ENCODE results near the gene PLCB3.

Gene PLCB3

DNA sequence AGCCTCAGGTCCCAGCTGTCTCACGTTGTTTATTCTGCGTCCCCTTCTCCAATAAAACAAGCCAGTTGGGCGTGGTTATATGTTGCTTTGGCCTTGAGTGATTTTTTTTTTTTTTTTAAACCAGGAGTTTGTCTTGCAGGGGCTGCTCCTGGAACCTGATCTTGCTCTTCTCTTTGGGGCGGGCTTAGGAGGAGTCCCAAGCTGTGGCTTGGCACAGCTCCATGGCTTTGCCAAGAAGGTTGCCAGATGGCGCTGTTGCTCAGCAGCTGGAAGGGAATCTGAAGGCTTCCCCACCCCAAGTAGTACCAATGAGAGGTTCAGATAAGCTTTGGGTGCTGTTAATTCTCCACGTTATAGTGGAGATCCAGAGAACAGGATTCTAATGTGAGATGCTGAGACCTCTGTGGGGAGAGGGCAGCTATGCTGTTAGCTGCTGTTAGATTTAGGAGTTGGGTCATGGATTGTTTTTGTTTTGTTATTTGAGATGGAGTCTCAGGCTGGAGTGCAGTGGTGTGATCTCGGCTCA is 46.8 kb upstream of the PLCB3 start:
- DNase-seq, result peak; percentile 84
- no peak overlapping the region for H4K8ac ChIP-seq (ENCODE audit: low read depth, low read length)

DNA sequence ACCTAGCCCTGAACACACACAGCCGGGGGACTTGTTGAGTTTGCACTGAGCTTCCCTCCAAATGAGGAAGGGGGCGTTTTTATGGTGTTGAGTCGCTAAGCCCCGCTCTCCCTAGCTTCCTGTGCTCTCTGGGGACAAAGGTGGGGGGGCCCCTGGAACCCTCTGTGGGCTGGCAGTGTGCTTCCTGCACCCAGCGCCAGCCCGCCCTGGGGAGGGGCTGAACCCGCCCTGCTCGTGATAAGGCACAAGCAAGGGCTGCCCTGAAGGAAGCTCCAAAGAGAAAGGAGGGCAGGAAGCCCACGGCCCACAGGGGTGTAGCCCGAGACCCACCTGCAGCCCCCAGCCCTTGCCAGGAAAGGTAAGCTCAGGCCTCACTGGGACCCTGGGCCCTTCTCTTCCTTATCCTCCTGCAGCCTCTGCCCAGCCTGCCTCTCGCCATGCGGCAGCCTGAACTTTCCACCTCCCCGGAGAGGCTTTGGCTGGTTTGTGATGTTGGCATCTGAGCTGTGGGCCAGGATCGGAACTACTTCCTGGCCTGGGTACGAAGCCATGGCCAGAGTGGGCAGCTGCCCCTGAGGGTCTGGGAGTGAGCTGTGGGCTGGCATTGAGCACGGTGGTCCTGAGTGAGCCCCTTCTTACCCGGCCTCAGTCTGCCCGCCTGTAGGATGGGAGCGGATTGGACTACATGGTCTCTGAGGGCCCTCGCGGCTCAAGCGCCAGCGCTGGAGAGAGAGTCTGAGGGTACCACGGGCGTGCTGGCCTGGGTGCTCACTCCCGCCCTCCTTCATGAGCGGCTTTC is 44.7 kb upstream of the PLCB3 start, which contains the start of gene FERMT3:
Gene FERMT3 (plus strand): TSS at position 265 of the 799 bp plus-strand sequence. CDS start 644 bp downstream, outside the sequence.
- Histone ChIP-seq H3K36me3 (ENCODE audit: control insufficient read depth, insufficient read depth, low read length) (peaks cover 20% of the 10 kb centered on the region), H3K27ac (ENCODE audit: low read depth, low read length) (no peak within 1 kb of the TSS)
- WGBS (ENCODE audit: extremely low coverage, insufficient coverage, low lambda C conversion rate), result no CpG with 5 or more reads among the region's 27 CpGs

More for the DNA sequence above, 46.8 kb upstream of the PLCB3 start:
- no CpG with 5 or more reads among the region's 7 CpGs for WGBS (ENCODE audit: extremely low coverage, insufficient coverage, low lambda C conversion rate)
- no peak overlapping the region for H2AK5ac ChIP-seq (ENCODE audit: low read length)
- no peak overlapping the region for H3K4me2 ChIP-seq (ENCODE audit: low read length)
- no peak overlapping the region for H3K23ac ChIP-seq (ENCODE audit: low read length)
- H2BK15ac ChIP-seq (replicated peaks; ENCODE audit: low read depth), result no peak overlapping the region
- no peaks in the 10 kb centered on the region for H3K79me2 ChIP-seq (ENCODE audit: control insufficient read depth, insufficient read depth, low read length)
- H4K5ac ChIP-seq (ENCODE audit: low read length), result no peak overlapping the region
- no peak overlapping the region for H3K4ac ChIP-seq (ENCODE audit: low read depth, low read length)
- H3K4me3 ChIP-seq (ENCODE audit: low read length), result no peak overlapping the region
- H3K18ac ChIP-seq (ENCODE audit: low read length), result no peak overlapping the region
- peaks cover 3% of the 10 kb centered on the region for H3K79me1 ChIP-seq (ENCODE audit: low read length)
- H2BK5ac ChIP-seq (ENCODE audit: low read length), result no peak overlapping the region
- no peaks in the 10 kb centered on the region for H3K27me3 ChIP-seq (ENCODE audit: insufficient read depth, low read length, poor library complexity)
- H3K9ac ChIP-seq (ENCODE audit: low read length), result no peak overlapping the region
- H3K36me3 ChIP-seq (ENCODE audit: control insufficient read depth, insufficient read depth, low read length), result peaks cover 30% of the 10 kb centered on the region
- no peaks in the 10 kb centered on the region for H3K4me1 ChIP-seq (ENCODE audit: control insufficient read depth, low read depth, low read length)
- H3K56ac ChIP-seq (ENCODE audit: low read length), result no peak overlapping the region
- no peak overlapping the region for H3K27ac ChIP-seq (ENCODE audit: low read depth, low read length)
- H2BK120ac ChIP-seq (ENCODE audit: low read depth, low read length), result no peak overlapping the region

GRCh38 chr11:64207256-64208085 is 43.9 kb upstream of the PLCB3 start:
- H3K18ac ChIP-seq (ENCODE audit: low read length), result no peak overlapping the region
- H3K27me3 ChIP-seq (ENCODE audit: insufficient read depth, low read length, poor library complexity), result no peaks in the 10 kb centered on the region
- H4K8ac ChIP-seq (ENCODE audit: low read depth, low read length), result no peak overlapping the region
- no peak overlapping the region for H3K27ac ChIP-seq (ENCODE audit: low read depth, low read length)
- peak overlapping the region; percentile 42 for H3K56ac ChIP-seq (ENCODE audit: low read length)
- no peak overlapping the region for H4K5ac ChIP-seq (ENCODE audit: low read length)
- H3K23ac ChIP-seq (ENCODE audit: low read length), result no peak overlapping the region
- H3K4ac ChIP-seq (ENCODE audit: low read depth, low read length), result no peak overlapping the region
- H3K4me1 ChIP-seq (ENCODE audit: control insufficient read depth, low read depth, low read length), result no peaks in the 10 kb centered on the region
- H3K4me2 ChIP-seq (ENCODE audit: low read length), result no peak overlapping the region
- no peak overlapping the region for H2BK120ac ChIP-seq (ENCODE audit: low read depth, low read length)
- H3K4me3 ChIP-seq (ENCODE audit: low read length), result no peak overlapping the region
- H2AK5ac ChIP-seq (ENCODE audit: low read length), result no peak overlapping the region
- no peak overlapping the region for H2BK15ac ChIP-seq (replicated peaks; ENCODE audit: low read depth)
- H3K9ac ChIP-seq (ENCODE audit: low read length), result no peak overlapping the region
- peaks cover 3% of the 10 kb centered on the region for H3K79me1 ChIP-seq (ENCODE audit: low read length)
- H2BK5ac ChIP-seq (ENCODE audit: low read length), result no peak overlapping the region
- DNase-seq, result peak; percentile 77
- peaks cover 19% of the 10 kb centered on the region for H3K36me3 ChIP-seq (ENCODE audit: control insufficient read depth, insufficient read depth, low read length)
- no CpG with 5 or more reads among the region's 30 CpGs for WGBS (ENCODE audit: extremely low coverage, insufficient coverage, low lambda C conversion rate)
- H3K79me2 ChIP-seq (ENCODE audit: control insufficient read depth, insufficient read depth, low read length), result no peaks in the 10 kb centered on the region

More for the DNA sequence above, 44.7 kb upstream of the PLCB3 start, which contains the start of gene FERMT3:
- Histone ChIP-seq H3K56ac (ENCODE audit: low read length) (no peak within 1 kb of the TSS), H3K23ac (ENCODE audit: low read length) (no peak within 1 kb of the TSS), H3K4me1 (ENCODE audit: control insufficient read depth, low read depth, low read length) (no peaks in the 10 kb centered on the region), H3K18ac (ENCODE audit: low read length) (no peak within 1 kb of the TSS), H3K4me3 (ENCODE audit: low read length) (no peak within 1 kb of the TSS), H4K8ac (ENCODE audit: low read depth, low read length) (no peak within 1 kb of the TSS), H2BK5ac (ENCODE audit: low read length) (no peak within 1 kb of the TSS), H3K79me1 (ENCODE audit: low read length) (peaks cover 3% of the 10 kb centered on the region), H3K27me3 (ENCODE audit: insufficient read depth, low read length, poor library complexity) (no peaks in the 10 kb centered on the region), H2AK5ac (ENCODE audit: low read length) (no peak within 1 kb of the TSS), H2BK120ac (ENCODE audit: low read depth, low read length) (no peak within 1 kb of the TSS), H3K4me2 (ENCODE audit: low read length) (no peak within 1 kb of the TSS), H3K79me2 (ENCODE audit: control insufficient read depth, insufficient read depth, low read length) (no peaks in the 10 kb centered on the region), H2BK15ac (replicated peaks; ENCODE audit: low read depth) (no peak within 1 kb of the TSS), H3K4ac (ENCODE audit: low read depth, low read length) (no peak within 1 kb of the TSS), H3K9ac (ENCODE audit: low read length) (no peak within 1 kb of the TSS), H4K5ac (ENCODE audit: low read length) (no peak within 1 kb of the TSS)
- no peak for DNase-seq

- Histone ChIP-seq H3K27ac (ENCODE audit: low read depth, low read length) (no peak overlapping the region), H3K79me1 (ENCODE audit: low read length) (peaks cover 3% of the 10 kb centered on the region), H3K27me3 (ENCODE audit: insufficient read depth, low read length, poor library complexity) (no peaks in the 10 kb centered on the region), H2BK15ac (replicated peaks; ENCODE audit: low read depth) (no peak overlapping the region), H3K79me2 (ENCODE audit: control insufficient read depth, insufficient read depth, low read length) (no peaks in the 10 kb centered on the region), H3K9ac (ENCODE audit: low read length) (no peak overlapping the region), H3K56ac (ENCODE audit: low read length) (no peak overlapping the region), H3K36me3 (ENCODE audit: control insufficient read depth, insufficient read depth, low read length) (peaks cover 13% of the 10 kb centered on the region), H3K4me3 (ENCODE audit: low read length) (no peak overlapping the region), H4K5ac (ENCODE audit: low read length) (no peak overlapping the region), H2BK120ac (ENCODE audit: low read depth, low read length) (no peak overlapping the region), H3K4ac (ENCODE audit: low read depth, low read length) (no peak overlapping the region), H4K8ac (ENCODE audit: low read depth, low read length) (no peak overlapping the region), H3K4me2 (ENCODE audit: low read length) (no peak overlapping the region), H2BK5ac (ENCODE audit: low read length) (no peak overlapping the region), H3K18ac (ENCODE audit: low read length) (no peak overlapping the region), H3K4me1 (ENCODE audit: control insufficient read depth, low read depth, low read length) (no peaks in the 10 kb centered on the region), H2AK5ac (ENCODE audit: low read length) (no peak overlapping the region), H3K23ac (ENCODE audit: low read length) (no peak overlapping the region)
- DNase-seq, result no peak
- no CpG with 5 or more reads among the region's 23 CpGs for WGBS (ENCODE audit: extremely low coverage, insufficient coverage, low lambda C conversion rate)
These were observed 43.1 kb upstream of the PLCB3 start for GRCh38 chr11:64208086-64208795.

GRCh38 chr11:64208796-64209562 is 42.4 kb upstream of the PLCB3 start:
- Histone ChIP-seq H3K4me3 (ENCODE audit: low read length) (no peak overlapping the region), H3K79me1 (ENCODE audit: low read length) (peaks cover 3% of the 10 kb centered on the region), H3K4ac (ENCODE audit: low read depth, low read length) (no peak overlapping the region), H3K36me3 (ENCODE audit: control insufficient read depth, insufficient read depth, low read length) (peaks cover 7% of the 10 kb centered on the region), H2BK5ac (ENCODE audit: low read length) (no peak overlapping the region), H2BK120ac (ENCODE audit: low read depth, low read length) (no peak overlapping the region), H3K27ac (ENCODE audit: low read depth, low read length) (no peak overlapping the region), H3K23ac (ENCODE audit: low read length) (no peak overlapping the region), H3K79me2 (ENCODE audit: control insufficient read depth, insufficient read depth, low read length) (no peaks in the 10 kb centered on the region), H3K4me1 (ENCODE audit: control insufficient read depth, low read depth, low read length) (no peaks in the 10 kb centered on the region), H4K5ac (ENCODE audit: low read length) (no peak overlapping the region), H3K4me2 (ENCODE audit: low read length) (no peak overlapping the region), H4K8ac (ENCODE audit: low read depth, low read length) (no peak overlapping the region), H3K18ac (ENCODE audit: low read length) (no peak overlapping the region), H3K56ac (ENCODE audit: low read length) (no peak overlapping the region), H2AK5ac (ENCODE audit: low read length) (no peak overlapping the region), H2BK15ac (replicated peaks; ENCODE audit: low read depth) (no peak overlapping the region), H3K27me3 (ENCODE audit: insufficient read depth, low read length, poor library complexity) (no peaks in the 10 kb centered on the region), H3K9ac (ENCODE audit: low read length) (no peak overlapping the region)
- WGBS (ENCODE audit: extremely low coverage, insufficient coverage, low lambda C conversion rate), result no CpG with 5 or more reads among the region's 18 CpGs
- no peak for DNase-seq
